Measurements from ENCODE around the gene GGPS1.

Gene GGPS1

GRCh38 chr1:235284231-235284769 is 44.1 kb upstream of the GGPS1 start:
- TF ChIP-seq TAF1 (IDR thresholded peaks at IDR 0.05; ENCODE audit: low read depth) (no peak), TEAD4 (IDR thresholded peaks at IDR 0.05) (no peak), USF1 (IDR thresholded peaks at IDR 0.05) (no peak), EGR1 (IDR thresholded peaks at IDR 0.05) (no peak), ZBTB7A (IDR thresholded peaks at IDR 0.05; ENCODE audit: low read depth) (no peak), MAX (IDR thresholded peaks at IDR 0.05) (no peak), TCF12 (IDR thresholded peaks at IDR 0.05; ENCODE audit: low read depth) (no peak), FOXM1 (IDR thresholded peaks at IDR 0.05; ENCODE audit: borderline replicate concordance, low read depth) (no peak), RAD21 (IDR thresholded peaks at IDR 0.05; ENCODE audit: low read depth) (no peak), CREB1 (IDR thresholded peaks at IDR 0.05; ENCODE audit: low read depth) (no peak), YY1 (IDR thresholded peaks at IDR 0.05; ENCODE audit: low read depth) (no peak)
- TF ChIP-seq, protein P1, sequence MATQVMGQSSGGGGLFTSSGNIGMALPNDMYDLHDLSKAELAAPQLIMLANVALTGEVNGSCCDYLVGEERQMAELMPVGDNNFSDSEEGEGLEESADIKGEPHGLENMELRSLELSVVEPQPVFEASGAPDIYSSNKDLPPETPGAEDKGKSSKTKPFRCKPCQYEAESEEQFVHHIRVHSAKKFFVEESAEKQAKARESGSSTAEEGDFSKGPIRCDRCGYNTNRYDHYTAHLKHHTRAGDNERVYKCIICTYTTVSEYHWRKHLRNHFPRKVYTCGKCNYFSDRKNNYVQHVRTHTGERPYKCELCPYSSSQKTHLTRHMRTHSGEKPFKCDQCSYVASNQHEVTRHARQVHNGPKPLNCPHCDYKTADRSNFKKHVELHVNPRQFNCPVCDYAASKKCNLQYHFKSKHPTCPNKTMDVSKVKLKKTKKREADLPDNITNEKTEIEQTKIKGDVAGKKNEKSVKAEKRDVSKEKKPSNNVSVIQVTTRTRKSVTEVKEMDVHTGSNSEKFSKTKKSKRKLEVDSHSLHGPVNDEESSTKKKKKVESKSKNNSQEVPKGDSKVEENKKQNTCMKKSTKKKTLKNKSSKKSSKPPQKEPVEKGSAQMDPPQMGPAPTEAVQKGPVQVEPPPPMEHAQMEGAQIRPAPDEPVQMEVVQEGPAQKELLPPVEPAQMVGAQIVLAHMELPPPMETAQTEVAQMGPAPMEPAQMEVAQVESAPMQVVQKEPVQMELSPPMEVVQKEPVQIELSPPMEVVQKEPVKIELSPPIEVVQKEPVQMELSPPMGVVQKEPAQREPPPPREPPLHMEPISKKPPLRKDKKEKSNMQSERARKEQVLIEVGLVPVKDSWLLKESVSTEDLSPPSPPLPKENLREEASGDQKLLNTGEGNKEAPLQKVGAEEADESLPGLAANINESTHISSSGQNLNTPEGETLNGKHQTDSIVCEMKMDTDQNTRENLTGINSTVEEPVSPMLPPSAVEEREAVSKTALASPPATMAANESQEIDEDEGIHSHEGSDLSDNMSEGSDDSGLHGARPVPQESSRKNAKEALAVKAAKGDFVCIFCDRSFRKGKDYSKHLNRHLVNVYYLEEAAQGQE (IDR thresholded peaks at IDR 0.05; ENCODE audit: low read depth): no peak

DNA sequence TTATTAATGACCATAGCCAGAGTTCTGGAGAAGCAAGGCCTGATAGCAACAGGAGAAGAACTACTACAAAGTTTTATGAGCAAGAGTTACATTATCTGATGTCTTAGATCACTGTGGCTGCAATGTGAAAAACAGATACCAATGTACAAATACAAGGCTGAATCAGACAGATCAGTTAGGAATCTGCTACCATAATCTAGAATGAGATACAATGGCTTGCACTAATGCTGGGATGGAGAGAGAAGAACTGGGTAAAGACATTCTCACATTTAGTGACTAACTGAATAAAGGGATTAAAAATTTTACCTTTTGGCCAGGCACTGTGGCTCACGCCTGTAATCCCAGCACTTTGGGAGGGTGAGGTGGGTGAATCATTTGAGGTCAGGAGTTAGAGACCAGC is 41.7 kb upstream of the GGPS1 start:
- TF ChIP-seq MAX (IDR thresholded peaks at IDR 0.05) (no peak), ZBTB7A (IDR thresholded peaks at IDR 0.05; ENCODE audit: low read depth) (no peak), YY1 (IDR thresholded peaks at IDR 0.05; ENCODE audit: low read depth) (no peak), EP300 (IDR thresholded peaks at IDR 0.05; ENCODE audit: borderline replicate concordance) (no peak), USF1 (IDR thresholded peaks at IDR 0.05) (no peak), CEBPB (IDR thresholded peaks at IDR 0.05) (no peak), CREB1 (IDR thresholded peaks at IDR 0.05; ENCODE audit: low read depth) (no peak), RAD21 (IDR thresholded peaks at IDR 0.05; ENCODE audit: low read depth) (no peak), EGR1 (IDR thresholded peaks at IDR 0.05) (no peak)
- TF ChIP-seq, protein P1 (IDR thresholded peaks at IDR 0.05; ENCODE audit: low read depth): no peak

DNA sequence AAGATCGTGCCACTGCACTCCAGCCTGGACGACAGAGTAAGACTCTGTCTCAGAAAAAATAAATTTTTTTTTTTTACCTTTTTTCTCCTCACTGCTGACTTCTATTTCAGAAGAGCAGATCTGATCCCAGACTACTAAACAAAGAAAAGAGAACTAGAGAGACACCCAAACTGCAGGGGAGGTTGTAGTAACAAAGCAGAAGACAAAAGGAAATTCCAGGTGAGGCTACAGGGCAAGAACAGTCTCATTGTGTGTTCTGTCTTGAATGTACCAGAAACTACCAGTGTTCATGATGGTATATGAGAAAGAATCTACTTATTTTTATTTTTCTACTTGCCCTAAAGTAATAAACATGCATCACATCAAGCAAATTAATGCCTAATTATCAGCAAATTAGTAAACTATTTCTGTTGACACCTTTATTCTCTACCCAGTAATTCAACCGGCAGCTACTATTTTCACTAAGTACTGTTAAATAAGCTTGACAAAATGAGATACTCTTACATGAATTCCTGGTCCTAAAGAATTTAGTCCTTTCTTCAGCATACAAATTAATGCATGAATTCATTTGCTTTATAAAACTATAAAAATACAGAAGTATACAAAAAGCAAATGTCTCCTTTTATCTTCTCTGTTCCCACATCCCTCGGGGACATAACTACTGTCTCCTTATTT is 41.0 kb upstream of the GGPS1 start:
- TF ChIP-seq TEAD4 (IDR thresholded peaks at IDR 0.05) (no peak), NFIC (IDR thresholded peaks at IDR 0.05) (no peak), CEBPB (IDR thresholded peaks at IDR 0.05) (no peak), EP300 (IDR thresholded peaks at IDR 0.05; ENCODE audit: borderline replicate concordance) (no peak), YY1 (IDR thresholded peaks at IDR 0.05; ENCODE audit: low read depth) (no peak), TAF1 (IDR thresholded peaks at IDR 0.05; ENCODE audit: low read depth) (no peak), FOXM1 (IDR thresholded peaks at IDR 0.05; ENCODE audit: borderline replicate concordance, low read depth) (no peak), MAX (IDR thresholded peaks at IDR 0.05) (no peak)
- TF ChIP-seq, protein P1 (IDR thresholded peaks at IDR 0.05; ENCODE audit: low read depth): no peak

All from Ishikawa (cell line).